Activated CD4-positive, alpha-beta T cell treated with anti-CD3 and anti-CD28 coated beads, Interleukin-2, amount 50 U/mL, for 48 hours (primary cell): ENCODE measurements around the gene MEP1A.
"Not testable (repeated sequence)": the region's sequence is repeated elsewhere in the genome, so short reads cannot be mapped to it uniquely, and the experiment has no call there.

Experiments
- DNase-seq, 2 experiments: peaks; one replicate each; pipeline ENCODE4 v3.0.0-alpha.2; 2020

Gene MEP1A

DNA sequence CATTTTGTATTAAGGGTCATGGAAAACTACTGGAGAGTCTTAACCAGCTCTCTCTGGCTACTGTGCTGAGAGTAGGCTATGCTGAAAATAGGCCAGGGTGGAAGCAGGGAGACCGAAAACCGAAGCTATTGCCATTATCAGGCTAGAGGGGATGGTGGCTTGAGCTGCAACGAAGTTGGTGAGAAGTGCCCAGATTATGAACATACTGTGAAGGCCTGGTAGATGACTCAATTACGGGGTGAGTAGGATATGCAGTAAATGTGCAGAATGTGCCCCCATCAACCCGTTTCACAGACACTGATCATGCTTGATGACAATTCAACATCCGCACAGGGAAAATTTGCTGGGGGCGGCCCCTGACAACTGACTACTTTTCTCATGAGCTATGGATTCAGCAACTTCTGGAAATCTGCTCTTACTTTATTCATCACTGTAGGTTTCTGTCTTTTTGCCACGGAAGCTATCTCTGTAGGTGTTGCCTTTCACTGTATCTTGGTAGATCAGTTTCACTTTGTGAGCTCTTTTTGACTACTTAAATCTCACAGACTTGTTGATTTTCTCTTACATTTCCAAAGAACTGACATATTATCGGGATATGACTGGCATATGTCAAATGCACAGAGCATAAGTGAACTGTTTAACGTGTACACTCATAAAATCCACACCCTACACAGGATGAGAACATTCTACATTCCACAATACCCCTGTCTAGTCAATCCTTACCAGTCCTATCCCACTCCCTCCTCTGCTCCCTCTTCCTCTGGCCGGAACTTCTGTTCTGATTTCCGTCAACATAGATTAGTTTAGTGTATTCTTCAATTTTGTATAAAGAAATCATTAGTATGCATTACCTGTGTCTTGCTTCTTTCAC lies 15.5 kb upstream of the MEP1A start:
- no peak for DNase-seq

DNA sequence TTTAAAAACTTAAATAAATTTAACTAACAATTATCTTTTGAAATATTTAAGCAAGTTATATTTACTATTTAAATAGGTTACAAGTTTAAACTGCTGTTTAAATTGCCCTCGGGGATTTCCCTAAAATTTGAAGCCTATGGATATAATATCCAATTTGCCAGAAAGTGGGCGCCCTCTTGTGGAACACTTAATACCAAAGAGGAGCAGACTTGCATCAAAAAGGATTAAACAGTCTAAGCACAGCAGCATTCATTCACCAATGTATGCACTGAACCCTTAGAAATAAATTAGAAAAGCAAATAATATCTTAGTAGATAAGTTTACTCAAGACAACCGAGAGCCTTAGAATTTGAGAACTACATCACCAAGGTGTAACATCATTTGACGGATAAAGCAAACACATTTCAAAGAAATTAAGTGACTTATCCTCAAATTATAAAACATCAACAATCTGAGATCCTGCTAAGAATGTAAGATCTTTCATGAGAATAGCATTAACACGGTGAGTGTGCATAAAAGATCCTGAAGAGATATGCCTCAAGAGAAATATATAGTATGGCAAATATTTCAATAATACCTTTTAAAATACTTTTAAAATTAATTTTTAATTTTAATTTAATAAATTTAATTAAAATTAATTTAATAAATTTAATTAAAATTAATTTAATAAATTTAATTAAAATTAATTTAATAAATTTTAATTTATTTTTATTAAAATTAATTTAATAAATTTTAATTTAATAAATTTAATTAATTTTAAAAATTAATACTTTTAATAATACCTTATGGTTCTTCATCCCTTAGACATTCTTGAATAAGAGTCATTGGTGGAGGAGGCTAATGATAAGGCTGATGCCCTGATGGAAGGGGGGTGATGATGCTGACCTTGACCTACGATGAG lies 11.5 kb upstream of the MEP1A start:
- DNase-seq = peak; percentile 10 to 46

DNA sequence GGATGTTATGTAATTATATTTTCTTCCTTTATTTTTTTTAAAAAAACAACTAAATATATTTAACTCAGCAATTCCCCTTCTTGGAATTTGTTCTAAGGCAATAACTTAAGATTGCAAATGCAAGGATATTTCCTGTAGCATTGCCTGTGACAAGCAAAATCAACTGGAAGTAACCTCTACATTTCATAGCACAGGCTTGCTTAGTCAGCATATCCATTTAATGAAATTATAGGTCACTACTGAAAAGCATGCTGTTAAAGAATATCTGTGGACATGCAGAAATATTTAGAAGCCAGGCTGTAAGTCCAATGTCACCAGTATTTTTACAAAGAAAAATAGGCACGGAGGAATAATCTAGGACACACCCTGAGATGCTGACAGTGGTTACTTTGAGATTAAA lies 8.7 kb upstream of the MEP1A start:
- no peak for DNase-seq

DNA sequence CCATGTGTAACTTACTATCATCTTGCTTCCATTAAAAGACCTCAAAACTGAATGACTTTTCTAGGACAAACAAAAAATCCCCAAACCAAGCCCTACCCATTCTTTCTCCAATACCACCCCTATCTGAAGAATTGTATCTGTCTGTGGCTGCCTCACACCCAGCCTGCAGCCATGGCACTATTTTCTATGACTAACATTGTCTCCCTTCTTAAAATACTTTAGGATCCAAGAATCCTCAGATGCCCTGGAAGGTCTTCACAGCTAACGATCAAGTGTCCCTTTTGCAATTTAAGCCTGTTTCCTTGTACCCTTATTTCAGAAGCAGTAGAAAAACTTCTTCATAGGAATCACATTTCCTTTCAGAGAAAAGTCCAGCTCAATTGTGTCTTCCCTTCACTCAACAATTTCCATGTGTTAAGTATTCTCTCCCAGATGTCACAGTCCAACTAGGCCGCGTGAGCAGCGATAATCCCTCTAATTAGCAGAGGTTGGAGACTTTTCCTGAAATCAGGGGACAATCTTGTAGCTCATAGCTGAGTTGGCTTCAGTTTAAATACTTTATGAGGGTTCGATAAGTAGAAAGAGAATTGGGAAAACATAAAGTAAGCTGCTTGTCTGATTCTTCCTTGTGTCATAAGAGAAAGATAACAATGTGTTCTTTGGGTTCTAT lies 5.2 kb upstream of the MEP1A start:
- no peak for DNase-seq

DNA sequence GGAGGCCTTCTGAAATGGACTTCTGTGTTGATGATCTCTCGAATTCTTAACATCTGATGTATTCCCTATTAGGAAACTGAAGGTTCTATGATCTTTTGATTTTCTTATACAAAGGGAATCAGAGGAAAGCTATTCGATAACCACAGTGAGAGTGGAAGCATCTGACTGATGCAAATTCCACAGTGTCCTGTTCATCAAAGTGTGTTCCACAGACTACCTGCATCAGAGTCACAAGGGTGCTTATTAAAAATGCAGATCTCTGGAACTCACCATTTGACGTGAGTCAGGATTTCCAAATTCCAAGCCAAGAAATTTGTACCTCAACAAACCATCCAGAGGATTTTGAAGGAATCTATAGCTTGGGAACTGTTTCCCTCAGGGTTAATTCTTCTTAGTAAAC lies 4.4 kb upstream of the MEP1A start:
- no peak for DNase-seq

DNA sequence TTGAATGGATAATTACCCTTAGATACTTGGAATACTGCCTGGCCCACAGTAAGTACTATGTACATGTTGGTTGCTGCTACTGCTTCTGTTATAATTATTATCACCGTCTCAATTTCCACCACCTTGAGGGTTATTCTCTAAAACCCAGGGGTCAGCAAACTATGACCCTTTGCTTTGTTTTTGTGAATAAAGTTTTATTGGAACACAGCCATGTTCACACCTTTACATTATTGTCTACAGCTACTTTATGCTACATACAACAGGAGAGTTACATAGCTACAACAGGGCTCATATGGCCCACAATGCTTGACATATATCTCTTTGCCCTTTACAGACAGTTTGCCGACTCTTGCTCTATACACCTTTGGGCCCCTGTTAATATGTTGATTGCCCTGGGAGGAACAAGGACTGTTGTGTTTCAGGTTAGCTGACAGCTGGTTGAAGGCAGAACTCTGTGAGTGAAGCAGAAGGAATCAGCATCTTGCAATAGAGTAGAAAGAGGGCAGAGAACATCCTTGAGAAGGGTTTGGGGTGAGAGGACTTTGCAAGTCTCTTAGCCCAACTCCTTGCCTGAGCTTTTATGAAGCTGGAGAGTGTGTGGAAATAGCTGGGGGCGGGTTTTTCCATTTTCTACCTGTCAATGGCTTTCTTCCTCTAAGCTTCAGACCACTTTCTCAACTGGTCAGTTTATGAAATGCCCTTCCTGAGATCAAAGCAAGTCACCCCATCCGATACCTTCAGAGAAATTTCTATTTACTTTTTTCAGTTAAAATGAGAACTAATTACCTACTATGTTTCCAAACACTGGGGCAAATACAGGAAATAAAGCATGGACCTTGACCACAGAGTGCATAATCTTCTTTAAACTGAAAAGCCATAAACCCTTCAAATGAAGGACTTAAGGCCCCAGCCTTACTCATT lies 3.5 kb upstream of the MEP1A start:
- no peak for DNase-seq

DNA sequence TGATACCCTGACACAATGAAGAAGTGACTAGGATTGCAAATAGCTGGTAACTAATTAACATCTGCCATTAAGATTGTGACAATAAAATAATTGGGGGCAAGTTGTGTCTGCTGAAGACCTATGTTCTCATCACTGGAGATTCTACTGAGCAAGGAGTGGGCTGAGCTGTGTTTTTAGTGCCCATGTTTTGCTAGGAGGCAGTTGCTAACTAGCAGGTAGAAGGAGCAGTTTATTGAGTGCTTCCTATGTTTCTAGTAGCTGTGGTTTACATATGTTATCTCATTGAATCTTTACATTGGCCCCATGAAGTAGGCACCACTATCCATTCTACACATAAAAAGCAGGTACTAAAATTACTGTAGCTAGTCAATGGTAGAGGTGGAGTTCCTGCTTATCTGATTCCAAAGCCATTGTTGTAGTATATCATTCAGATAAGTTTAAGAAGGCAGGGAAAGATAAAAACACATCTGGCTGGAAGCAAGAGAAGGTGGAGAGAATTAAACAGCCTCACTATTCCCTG lies 2.8 kb upstream of the MEP1A start:
- no peak for DNase-seq

DNA sequence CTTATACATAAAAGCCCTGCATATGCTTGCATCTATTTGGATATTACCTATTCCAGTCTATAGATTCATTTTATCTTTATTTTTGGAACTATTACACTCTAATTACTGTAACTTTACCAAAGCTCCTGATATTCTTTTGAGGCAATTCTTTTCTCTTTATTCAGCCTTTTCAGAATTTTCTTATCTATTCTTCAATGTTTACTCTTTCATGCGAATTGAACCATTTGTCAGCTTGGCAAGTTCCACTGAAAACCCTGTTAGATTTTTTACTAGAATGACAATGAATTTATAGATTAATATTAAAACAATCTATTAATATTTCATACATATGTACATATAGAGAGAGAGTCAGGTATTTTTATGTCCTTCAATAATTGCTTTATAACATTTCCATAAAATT lies 554 bp upstream of the MEP1A start:
- no peak for DNase-seq

DNA sequence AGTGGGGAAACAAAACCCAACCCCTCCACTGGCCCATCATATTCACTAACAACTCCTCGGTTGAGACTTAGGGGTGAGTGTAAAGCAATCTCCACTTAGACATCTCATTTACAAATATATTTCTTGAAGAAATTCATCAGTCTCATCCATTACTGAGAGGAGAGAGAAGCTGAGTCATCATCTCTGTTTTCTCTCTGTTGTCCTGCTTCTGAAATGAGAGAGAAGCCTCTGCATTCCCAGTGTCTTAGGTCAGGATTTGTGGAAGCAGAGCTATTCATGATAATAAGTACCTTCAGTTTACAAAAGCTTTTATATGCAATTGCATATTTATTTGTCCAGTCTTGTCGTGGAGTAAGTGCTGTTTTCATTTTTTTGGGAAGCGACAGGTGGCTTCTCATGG lies 879 bp downstream of the MEP1A start:
- DNase-seq = no peak

DNA sequence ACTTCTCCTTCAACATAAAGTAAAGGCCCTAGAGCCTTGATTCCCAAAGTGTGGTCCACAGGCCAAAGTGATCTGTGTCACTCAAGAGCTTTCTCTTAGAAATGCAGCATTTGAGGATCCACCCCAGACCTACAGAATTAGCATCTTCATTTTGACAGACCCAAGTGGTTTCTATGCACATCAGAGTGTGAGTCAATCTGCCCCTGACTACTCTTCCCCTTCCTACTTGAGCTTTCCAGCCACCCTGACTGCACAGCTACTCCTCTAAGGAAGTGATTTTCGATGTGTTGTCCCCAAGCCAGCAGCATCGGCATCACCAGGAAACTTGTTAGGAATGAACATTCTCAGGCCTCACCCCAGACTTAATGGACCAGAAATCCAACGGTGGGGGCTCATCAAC lies 2.6 kb downstream of the MEP1A start:
- DNase-seq = no peak

DNA sequence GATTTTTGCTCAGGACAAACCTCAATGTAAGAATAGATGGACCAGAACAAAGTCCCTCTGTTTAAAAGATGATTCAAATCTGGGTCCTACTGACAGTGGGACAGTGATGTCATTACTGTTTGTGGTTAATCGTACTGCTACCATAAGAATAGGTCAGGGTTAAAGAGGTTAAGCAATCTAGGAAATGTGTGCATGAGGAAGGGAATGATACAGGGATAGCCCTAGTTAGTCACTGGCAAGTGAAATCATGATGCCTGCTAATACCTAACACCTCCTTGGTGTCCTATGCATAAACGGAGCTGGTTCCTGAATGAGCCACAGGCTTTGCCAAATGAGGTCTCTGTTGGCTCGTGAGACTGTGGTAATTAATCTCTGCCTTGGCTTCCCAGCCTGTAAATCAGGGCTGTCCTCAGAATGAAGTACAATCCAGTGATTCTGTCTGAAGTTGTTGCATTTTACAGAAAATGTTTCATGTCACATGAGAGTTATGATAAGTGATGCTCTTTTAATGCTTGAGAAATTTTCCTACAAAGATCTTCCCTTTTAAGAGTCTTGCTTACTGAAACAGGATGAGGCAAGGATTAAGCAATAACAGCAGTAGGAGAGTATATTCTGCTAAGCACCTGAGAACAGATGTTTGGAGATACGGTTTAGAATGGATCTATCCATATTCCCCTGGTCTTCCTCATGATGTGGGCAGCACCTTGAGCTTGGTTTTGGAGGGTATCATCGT lies 3.8 kb downstream of the MEP1A start:
- no peak for DNase-seq

DNA sequence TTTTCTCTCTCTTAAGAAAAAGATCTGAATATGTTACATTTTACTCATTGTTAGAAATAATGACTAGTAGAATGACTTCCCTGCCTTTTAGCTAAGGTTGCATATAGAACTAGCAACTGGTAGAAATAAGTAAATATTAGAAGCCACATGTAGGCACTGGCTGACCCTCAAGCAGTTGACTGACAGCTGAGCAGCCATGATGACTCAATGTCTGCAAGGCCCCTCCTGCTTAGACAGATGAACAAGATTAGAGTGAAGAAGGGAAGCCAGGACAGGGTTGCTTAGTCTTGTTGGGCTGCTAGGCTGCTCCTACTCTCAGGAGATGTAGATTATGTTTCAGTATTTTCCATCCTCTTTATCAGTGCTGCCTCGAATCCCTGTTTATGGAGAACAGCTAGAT lies 6.5 kb downstream of the MEP1A start:
- no peak for DNase-seq

DNA sequence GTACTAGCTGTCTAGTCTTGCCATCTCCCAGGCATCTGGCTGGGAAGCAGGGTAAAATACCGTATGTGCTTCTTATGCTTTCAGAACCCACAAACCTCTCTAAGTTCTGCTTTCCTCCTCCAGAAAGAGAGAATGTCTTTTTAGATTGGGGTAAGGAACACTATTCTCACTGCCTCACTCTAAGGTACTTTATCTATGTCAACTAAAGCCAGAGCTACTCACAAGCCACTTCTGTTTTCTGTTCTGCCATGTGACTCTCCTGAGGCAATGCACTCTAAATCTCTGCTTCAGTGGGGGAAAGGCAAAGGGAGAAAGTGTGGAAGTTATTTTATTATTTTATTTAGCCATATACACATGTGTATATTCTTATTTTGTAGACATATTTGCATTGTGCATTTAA lies 15.6 kb downstream of the MEP1A start:
- DNase-seq = no peak

DNA sequence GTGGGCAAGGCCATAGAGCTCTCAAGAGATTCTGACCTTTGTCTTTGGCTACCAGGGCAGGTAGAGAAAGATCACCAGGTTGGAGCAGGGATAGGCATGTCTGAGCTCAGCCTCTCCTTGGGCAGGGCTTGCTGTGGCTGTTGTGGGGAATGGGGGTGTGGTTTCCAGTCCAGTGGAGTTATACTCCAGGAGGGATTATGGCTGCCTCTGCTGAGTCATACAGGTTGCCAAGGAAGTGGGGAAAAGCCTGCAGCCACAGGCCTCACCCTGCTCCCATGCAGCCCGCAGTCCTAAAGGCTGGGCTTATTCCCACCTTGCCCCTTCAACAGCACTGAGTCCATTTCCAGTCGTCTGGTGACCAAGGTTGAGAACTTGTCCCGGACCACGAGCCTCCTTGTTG lies 21.9 kb downstream of the MEP1A start:
- DNase-seq = no peak

DNA sequence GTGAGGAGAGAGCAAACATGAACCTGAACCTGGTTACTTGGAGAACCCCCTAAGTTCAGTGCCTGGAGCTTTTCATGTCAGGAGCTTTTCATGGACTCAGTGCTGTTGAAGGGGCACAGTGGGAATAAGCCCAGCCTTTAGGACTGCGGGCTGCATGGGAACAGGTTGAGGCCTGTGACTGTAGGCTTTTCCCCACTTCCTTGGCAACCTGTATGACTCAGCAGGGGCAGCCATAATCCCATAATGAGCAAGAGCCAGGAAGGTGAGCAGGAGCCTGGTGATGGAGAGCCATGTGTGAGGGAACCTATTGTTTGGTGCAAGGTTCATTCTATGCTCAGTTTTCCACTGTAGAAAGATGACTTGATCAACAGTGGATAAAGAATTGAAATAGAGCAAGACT lies 23.4 kb downstream of the MEP1A start:
- no peak for DNase-seq

DNA sequence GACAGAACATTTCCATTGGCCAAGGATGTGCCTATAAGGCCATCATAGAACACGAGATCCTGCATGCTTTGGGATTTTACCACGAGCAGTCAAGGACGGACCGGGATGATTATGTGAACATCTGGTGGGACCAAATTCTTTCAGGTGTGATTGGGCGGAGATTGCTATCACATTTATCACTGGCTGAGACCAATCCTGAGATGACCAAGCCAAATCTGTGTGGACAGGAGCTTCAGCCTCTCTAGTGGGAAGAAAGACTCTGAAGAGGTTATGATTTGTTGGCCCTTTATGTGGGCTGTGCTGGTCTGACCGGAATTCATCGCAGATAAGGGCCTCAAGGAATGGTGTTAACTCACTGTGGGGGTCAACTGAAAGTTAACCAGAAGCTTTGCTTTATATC lies 26.4 kb downstream of the MEP1A start:
- DNase-seq = no peak

DNA sequence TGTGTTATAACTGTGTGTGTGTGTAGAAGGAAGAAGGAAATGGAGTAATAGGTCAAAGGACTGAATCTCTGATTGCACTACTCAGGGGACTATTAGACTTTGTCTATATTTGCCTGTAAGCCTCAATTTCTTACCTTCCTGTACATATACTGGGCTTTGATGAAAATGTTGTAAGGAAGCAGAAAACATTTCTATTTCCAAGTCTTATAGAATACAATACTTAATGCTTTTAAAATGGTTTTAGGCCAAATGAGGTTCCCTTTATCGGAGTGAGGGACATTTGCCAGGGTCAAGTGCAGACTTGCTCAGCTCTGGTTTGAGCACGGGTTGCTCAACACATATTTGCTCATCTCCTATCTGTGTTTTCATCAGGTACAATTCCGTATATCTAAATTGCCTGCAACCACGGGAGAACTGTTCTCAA lies 28.3 kb downstream of the MEP1A start:
- no peak for DNase-seq

DNA sequence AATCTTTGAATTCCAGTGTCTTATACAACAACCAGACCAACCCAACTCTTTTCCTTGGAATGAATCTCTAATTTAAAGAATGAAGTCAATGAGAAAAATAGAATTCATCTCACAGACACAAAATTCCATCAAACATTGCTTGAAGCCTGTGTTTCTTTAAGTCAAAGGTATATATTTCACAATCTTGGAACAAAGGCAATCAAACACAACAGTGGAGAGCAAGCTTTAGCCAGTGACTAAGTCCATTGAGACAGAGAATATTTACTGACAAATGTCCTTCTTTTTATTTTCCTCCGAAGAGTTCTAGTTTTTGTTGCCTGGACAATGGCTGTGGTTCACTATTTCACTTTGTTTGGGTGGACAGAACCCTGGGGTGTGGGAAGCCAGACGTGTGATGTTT lies 35.8 kb downstream of the MEP1A start:
- DNase-seq = no peak

DNA sequence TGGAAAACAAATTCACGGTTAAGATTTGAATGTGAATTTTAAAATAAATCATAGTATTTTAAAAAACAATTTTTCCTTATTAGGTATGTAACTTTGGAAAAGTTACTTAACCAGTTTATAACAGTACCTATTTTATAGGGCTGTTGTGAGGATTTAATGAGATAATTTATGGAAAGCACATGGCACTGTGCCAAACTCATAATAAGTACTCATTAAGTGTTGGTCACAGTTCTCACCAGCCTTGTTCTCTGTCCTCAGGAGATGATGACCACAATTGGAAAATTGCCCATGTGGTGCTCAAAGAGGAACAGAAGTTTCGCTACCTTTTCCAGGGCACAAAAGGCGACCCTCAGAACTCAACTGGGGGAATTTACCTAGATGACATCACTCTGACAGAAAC lies 39.6 kb downstream of the MEP1A start:
- no peak for DNase-seq

DNA sequence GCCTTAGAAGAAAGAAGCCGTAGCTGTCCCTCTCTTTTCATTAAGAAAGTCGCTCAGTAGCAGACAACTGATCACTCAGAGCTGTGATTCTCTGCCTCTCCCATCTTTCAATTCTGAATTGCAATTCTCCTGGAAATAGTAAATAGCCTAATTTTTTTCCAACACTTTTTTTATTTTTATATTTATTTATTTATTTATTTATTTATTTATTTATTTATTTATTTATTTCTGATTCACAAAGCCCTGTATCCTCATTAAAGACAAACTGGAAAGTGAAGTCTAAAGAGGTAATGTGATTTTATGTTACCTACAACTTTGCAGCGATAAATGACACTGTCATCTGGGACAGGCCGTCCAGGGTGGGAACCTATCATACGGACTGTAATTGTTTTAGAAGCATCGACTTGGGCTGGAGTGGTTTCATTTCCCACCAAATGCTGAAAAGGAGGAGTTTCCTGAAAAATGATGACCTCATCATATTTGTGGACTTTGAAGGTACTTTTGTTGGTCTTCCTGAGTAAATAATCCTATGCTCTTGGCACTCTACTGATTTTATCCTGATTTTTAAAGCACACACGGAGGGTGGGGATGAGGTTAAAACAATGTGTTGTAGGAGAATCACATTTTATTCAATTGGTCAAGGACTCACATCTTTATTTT lies 41.2 kb downstream of the MEP1A start:
- DNase-seq = not testable (repeated sequence)

DNA sequence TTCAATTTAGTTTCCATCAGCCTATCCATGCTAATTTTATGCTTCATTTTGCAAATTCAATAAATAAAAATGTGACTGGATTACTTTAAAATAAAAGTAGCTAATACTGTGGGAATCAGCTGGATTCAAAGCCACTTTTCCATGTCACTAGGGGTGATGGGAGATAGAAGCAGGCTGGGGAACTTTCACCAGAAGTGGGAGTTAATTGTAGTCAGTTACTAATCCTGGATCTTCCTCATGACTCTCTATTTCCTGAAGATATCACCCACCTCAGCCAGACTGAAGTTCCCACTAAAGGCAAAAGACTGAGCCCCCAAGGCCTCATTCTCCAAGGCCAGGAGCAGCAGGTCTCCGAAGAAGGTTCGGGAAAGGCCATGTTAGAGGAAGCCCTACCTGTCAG lies 41.8 kb downstream of the MEP1A start:
- DNase-seq = not testable (repeated sequence)
